H1 (cell line): Measurements from ENCODE around the gene MLC1. TPM values are rescaled to one million over a fixed set of nuclear protein-coding genes. Genes with fewer than 3 reads are reported as not detected.

Experiments used
- CTCF ChIP-seq, 3 experiments: IDR thresholded peaks; 1 replicate in 2 of 3; 2 replicates in 1 of 3; pipeline versions ENCODE4 v1.5.1 to v1.6.1; 2011; ENCODE audit warnings: low read length in 3 of 3, mild to moderate bottlenecking in 3 of 3, inconsistent platforms in 2 of 3, low read depth in 1 of 3, moderate library complexity in 1 of 3; ENCODE audit not compliant: insufficient read depth in 1 of 3; ENCODE audit errors: control extremely low read depth in 1 of 3
- EP300 ChIP-seq, 2 experiments: IDR thresholded peaks; 1 replicate in 1 of 2; 2 replicates in 1 of 2; pipeline ENCODE4 v1.6.1; 2011 to 2012; ENCODE audit warnings: low read depth in 2 of 2, low read length in 2 of 2, mild to moderate bottlenecking in 2 of 2, borderline replicate concordance in 1 of 2, inconsistent platforms in 1 of 2, moderate library complexity in 1 of 2
- KDM5A ChIP-seq: fragments of 200-600 bp; IDR thresholded peaks from 2 replicates; pipeline ENCODE4 v1.7.1; 2012; ENCODE audit warnings: mild to moderate bottlenecking, low read length, inconsistent platforms, mixed read lengths
- polyA plus RNA-seq, 7 experiments: library from polyadenylated mRNA; depleted of rRNA in 3 of 7; stranded (reverse) in 5 of 7; unstranded in 2 of 7; fragments of >200 nt in 5 of 7; fragments of 200-250 nt in 2 of 7; gene quantifications; 1 replicate in 5 of 7; 2 replicates in 1 of 7; 4 replicates in 1 of 7; pipeline versions ENCODE4 v1.2.1 to v1.2.3, GENCODE V29; 2011 to 2013; ENCODE audit warnings: missing spikeins in 2 of 7, mixed read lengths in 2 of 7
- total RNA-seq: library from RNA; stranded (reverse); fragmentation: NEBNext Ultra II Directional; extraction: Animal tissue kit (Norgen Biotek cat#: 25700); gene quantifications from 2 replicates; pipeline ENCODE4 v1.2.1, GENCODE V29; 2021

Gene MLC1
- total and polyA plus RNA-seq, 2 of the 8 experiments (the other 6 are each of a cell fraction or from before 2014, with no cell fraction given) = 0.20 TPM; not detected in 1

DNA sequence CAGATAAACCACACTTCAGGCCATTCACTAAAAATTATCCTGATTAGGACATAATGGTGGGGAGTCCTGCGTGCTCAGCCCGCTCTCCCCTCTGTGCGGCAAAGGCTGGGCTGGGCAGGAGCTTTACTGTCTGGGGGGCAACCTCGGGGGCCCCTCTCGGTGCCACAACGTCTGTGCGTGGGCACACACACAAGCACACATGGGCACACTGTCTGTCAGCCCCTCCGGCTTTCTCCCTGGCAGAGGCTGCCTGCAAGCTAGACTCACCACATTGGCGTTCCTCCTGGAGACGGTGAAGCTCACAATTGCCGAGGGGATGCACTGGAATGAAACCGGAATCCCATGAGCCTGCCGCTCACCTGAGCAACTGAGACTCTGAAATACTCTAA lies 5.2 kb downstream of the MLC1 start (continued):
- TF ChIP-seq CTCF (IDR thresholded peaks at IDR 0.05; ENCODE audit: control extremely low read depth in 1 of 3, insufficient read depth in 1 of 3, low read depth in 1 of 3, low read length in 3 of 3) (no peak), EP300 (IDR thresholded peaks at IDR 0.05; ENCODE audit: borderline replicate concordance in 1 of 2, low read depth in 2 of 2, low read length in 2 of 2) (no peak), KDM5A (no peak)
